A673 (cell line): Measurements from ENCODE around the gene B4GALT5. TPM values are rescaled to one million over a fixed set of nuclear protein-coding genes. Genes with fewer than 3 reads are reported as not detected.
"Not testable (repeated sequence)": the region's sequence is repeated elsewhere in the genome, so short reads cannot be mapped to it uniquely, and the experiment has no call there.

ENCODE experiments used
- BruUV-seq: library from RNA; stranded (reverse); fragments of 400-500 nt; replicated peaks from 2 replicates; lab custom pipeline; 2021; lab: Mats Ljungman, UMichigan
- CTCF ChIA-PET: fragments of 300-600 bp; sonication (Branson Sonifier 250); formaldehyde crosslinking; loops from one replicate; lab custom pipeline; 2022; ENCODE audit warnings: antibody characterized with exemption; lab: Charles Lee
- POLR2A ChIA-PET: fragments of 300-600 bp; sonication (Branson Sonifier 250); formaldehyde crosslinking; loops from one replicate; lab custom pipeline; 2022; ENCODE audit warnings: antibody characterized with exemption; ENCODE audit not compliant: low non-redundant PET; lab: Charles Lee
- DNase-seq: peaks from one replicate; pipeline ENCODE4 v3.0.0-alpha.2; 2015; ENCODE audit warnings: low spot score
- H3K27ac ChIP-seq: fragments of 200-600 bp; sonication (generic); 2 replicates; pipeline ENCODE4 v1.5.1; 2016; ENCODE audit warnings: mixed run types, low read depth, mild to moderate bottlenecking, mixed read lengths, antibody characterized with exemption, low read length; ENCODE audit not compliant: poor library complexity, severe bottlenecking
- H3K27me3 ChIP-seq: fragments of 200-600 bp; sonication (generic); replicated peaks from 2 replicates; pipeline ENCODE4 v1.6.1; 2017; ENCODE audit warnings: mixed run types, low read depth, mild to moderate bottlenecking, mixed read lengths, antibody characterized with exemption, low read length; ENCODE audit not compliant: insufficient read depth, poor library complexity
- H3K36me3 ChIP-seq: fragments of 200-600 bp; sonication (generic); 2 replicates; pipeline ENCODE4 v1.6.1; 2016; ENCODE audit warnings: mixed run types, mild to moderate bottlenecking, mixed read lengths, antibody characterized with exemption, low read length; ENCODE audit not compliant: insufficient read depth, poor library complexity, severe bottlenecking
- H3K4me1 ChIP-seq: fragments of 200-600 bp; sonication (generic); 2 replicates; pipeline ENCODE4 v1.6.1; 2017; ENCODE audit warnings: mixed run types, mild to moderate bottlenecking, mixed read lengths, antibody characterized with exemption, low read length; ENCODE audit not compliant: insufficient read depth, poor library complexity, severe bottlenecking
- H3K4me3 ChIP-seq: fragments of 200-600 bp; sonication (generic); 2 replicates; pipeline ENCODE4 v1.5.1; 2016; ENCODE audit warnings: low read depth, mixed run types, mild to moderate bottlenecking, mixed read lengths, low read length; ENCODE audit not compliant: poor library complexity, severe bottlenecking
- H3K9me3 ChIP-seq: fragments of 200-600 bp; sonication (generic); 2 replicates; pipeline ENCODE4 v1.6.1; 2016; ENCODE audit warnings: mixed run types, low read depth, mild to moderate bottlenecking, mixed read lengths, antibody characterized with exemption, low read length; ENCODE audit not compliant: poor library complexity, severe bottlenecking
- EZH2 ChIP-seq: fragments of 200-600 bp; sonication (generic); IDR thresholded peaks from 2 replicates; pipeline ENCODE4 v1.6.1; 2017; ENCODE audit warnings: borderline replicate concordance, low read depth, mild to moderate bottlenecking, mixed read lengths, antibody characterized with exemption, low read length; ENCODE audit not compliant: poor library complexity, severe bottlenecking
- intact Hi-C: fragments of 100-400 bp; cut with micrococcal nuclease; formaldehyde crosslinking; loops from one replicate; pipeline ENCODE4 v1.10.0; 2022; ENCODE audit not compliant: unreplicated experiment
- total RNA-seq: library from RNA; stranded (reverse); gene quantifications from 2 replicates; pipeline ENCODE4 v1.2.3, GENCODE V29; 2021
- TF ChIP-seq, protein P1 (sequence below): fragments of 300-800, 200-600 bp; sonication (generic); conservative IDR thresholded peaks from 2 replicates; pipeline ENCODE4 v1.5.1; 2017; ENCODE audit warnings: low read depth, mild to moderate bottlenecking, antibody characterized with exemption, low read length, moderate library complexity, mixed read lengths

B4GALT5 gene
- total RNA-seq, 1 experiment from 2014 or later = 78.0 TPM

DNA sequence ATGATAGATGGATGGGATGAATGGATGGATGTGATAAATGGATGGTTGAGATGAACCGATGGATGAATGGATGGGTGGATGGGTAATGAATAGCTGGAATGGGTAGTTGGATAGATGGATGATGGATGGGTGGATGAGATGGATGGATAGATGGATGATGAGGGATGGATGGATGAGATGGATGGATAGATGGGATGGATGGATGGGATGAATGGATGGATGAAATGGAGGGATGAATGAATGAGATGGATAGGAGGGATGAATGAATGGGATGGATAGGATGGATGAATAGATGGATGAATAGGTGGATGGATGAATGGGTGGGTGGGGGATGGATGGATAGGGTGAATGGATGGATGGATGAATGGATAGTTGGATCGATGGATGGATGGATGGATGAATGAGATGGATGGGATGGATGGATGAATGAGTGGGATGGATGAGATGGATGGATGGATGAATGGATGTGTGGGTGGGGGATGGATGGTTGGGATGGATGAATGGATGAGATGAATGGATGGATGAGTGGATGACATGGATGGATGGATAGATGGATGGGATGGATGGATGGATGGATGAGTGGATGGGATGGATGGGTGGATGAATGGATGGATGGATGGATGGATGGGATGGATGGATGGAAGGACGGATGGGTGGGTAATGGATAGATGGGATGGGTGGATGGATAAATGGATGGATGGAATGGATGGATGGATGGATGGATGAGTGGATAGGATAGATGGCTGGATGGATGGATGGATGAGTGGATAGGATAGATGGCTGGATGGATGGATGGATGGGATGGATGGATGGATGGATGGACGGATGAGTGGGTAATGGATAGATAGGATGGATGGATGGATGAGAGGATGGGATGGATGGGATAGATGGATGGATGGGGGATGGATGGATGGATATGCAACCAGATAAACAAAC is 94.3 kb downstream of the B4GALT5 start:
- Histone ChIP-seq H3K4me1 (no peaks in the 10 kb centered on the region), H3K9me3 (no peaks in the 10 kb centered on the region), H3K4me3 (no peak overlapping the region), H3K27ac (no peak overlapping the region), H3K36me3 (no peaks in the 10 kb centered on the region), H3K27me3 (no peaks in the 10 kb centered on the region)
- intact Hi-C loops = no loop called here
- TF ChIP-seq EZH2 = no peak
- TF ChIP-seq, protein P1, sequence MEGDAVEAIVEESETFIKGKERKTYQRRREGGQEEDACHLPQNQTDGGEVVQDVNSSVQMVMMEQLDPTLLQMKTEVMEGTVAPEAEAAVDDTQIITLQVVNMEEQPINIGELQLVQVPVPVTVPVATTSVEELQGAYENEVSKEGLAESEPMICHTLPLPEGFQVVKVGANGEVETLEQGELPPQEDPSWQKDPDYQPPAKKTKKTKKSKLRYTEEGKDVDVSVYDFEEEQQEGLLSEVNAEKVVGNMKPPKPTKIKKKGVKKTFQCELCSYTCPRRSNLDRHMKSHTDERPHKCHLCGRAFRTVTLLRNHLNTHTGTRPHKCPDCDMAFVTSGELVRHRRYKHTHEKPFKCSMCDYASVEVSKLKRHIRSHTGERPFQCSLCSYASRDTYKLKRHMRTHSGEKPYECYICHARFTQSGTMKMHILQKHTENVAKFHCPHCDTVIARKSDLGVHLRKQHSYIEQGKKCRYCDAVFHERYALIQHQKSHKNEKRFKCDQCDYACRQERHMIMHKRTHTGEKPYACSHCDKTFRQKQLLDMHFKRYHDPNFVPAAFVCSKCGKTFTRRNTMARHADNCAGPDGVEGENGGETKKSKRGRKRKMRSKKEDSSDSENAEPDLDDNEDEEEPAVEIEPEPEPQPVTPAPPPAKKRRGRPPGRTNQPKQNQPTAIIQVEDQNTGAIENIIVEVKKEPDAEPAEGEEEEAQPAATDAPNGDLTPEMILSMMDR = no peak
- BruUV-seq = no TSS peak
- ChIA-PET CTCF (no interaction called here), POLR2A (no interaction called here)
- DNase-seq = no peak

DNA sequence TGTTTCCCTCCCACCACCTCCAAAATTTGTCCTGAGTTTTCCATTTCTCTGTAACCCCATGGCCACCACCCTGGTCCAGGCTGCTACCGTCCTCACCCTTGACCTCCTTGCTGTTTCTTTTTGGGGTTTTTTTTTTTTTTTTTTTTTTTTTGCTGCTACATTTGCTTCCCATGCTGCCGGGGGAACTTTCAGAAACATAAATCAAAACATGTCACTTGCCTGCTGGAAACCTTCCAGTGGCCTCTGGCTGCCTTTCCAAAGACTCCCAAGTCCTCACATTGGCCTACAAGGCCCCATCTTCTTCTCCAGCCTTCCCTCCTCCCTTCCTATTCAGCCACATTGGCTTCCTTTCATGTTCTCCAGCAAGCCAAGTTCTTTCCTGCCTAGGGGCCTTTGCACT is 95.4 kb downstream of the B4GALT5 start:
- TF ChIP-seq, protein P1 = no peak
- no peak for TF ChIP-seq EZH2
- H3K9me3 ChIP-seq = no peaks in the 10 kb centered on the region
- DNase-seq = no peak
- no peak overlapping the region for H3K27ac ChIP-seq
- H3K4me3 ChIP-seq = no peak overlapping the region
- intact Hi-C loops = no loop called here
- no peaks in the 10 kb centered on the region for H3K4me1 ChIP-seq
- no TSS peak for BruUV-seq
- no peaks in the 10 kb centered on the region for H3K27me3 ChIP-seq
- ChIA-PET CTCF (no interaction called here), POLR2A (interaction anchor here (0.6 kb wide), 1 partner anchor 332 kb away, joined by 3 read pairs; no protein-coding TSS in a partner anchor)
- H3K36me3 ChIP-seq = no peaks in the 10 kb centered on the region

DNA sequence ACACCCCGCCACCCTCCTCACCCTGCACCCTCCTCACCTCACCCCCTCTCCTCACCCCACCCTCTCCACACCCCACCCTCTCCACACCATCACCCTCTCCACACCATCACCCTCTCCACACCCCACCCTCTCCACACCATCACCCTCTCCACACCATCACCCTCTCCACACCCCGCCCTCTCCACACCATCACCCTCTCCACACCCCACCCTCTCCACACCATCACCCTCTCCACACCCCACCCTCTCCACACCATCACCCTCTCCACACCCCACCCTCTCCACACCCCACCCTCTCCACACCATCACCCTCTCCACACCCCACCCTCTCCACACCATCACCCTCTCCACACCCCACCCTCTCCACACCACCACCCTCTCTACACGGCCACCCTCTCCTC is 96.3 kb downstream of the B4GALT5 start:
- H3K4me3 ChIP-seq, H3K27me3 ChIP-seq, H3K4me1 ChIP-seq, BruUV-seq, DNase-seq, H3K9me3 ChIP-seq, intact Hi-C loops, CTCF ChIA-PET, H3K36me3 ChIP-seq, H3K27ac ChIP-seq, POLR2A ChIA-PET: not testable (repeated sequence)
